NB4 (cell line): Measurements from ENCODE around the gene PLEKHA5.

Experiments
- CTCF ChIP-seq: IDR thresholded peaks from one replicate; pipeline ENCODE4 v1.5.1; 2012; ENCODE audit warnings: low read depth, low read length
- MAX ChIP-seq: IDR thresholded peaks from 2 replicates; pipeline ENCODE4 v1.6.1; 2011; ENCODE audit warnings: low read depth, low read length
- MYC ChIP-seq: IDR thresholded peaks from 2 replicates; pipeline ENCODE4 v1.6.1; 2011; ENCODE audit warnings: low read depth, low read length
- POLR2A ChIP-seq: IDR thresholded peaks from 2 replicates; pipeline ENCODE4 v1.6.1; 2011; ENCODE audit warnings: mild to moderate bottlenecking; ENCODE audit not compliant: insufficient read length; ENCODE audit errors: extremely low read depth

GRCh38 chr12:19095331-19095730 lies 34.2 kb upstream of the PLEKHA5 start:
- TF ChIP-seq MAX (no peak), CTCF (no peak), POLR2A (no peak), MYC (no peak)
